Transverse colon (tissue), 3 donors: ENCODE data around the gene MTMR6.

Experiments used
- EP300 ChIP-seq: sonication (generic); formaldehyde crosslinking; IDR thresholded peaks from one replicate; pipeline ENCODE4 v1.6.1; 2017; ENCODE audit warnings: antibody characterized with exemption, low read depth
- POLR2A ChIP-seq: fragments of 450-650 bp; IDR thresholded peaks from one replicate; pipeline ENCODE4 v1.6.1; 2016; ENCODE audit warnings: antibody characterized with exemption, mild to moderate bottlenecking, moderate library complexity
- TF ChIP-seq, protein P1 (sequence below), 5 experiments: fragments of 200-600 bp in 3 of 5; fragments of 450-650 bp in 2 of 5; sonication (generic) in 3 of 5; IDR thresholded peaks; 1 replicate in 2 of 5; 2 replicates in 3 of 5; pipeline ENCODE4 v1.5.1; 2016 to 2017; ENCODE audit warnings: antibody characterized with exemption in 5 of 5, inconsistent platforms in 3 of 5, mild to moderate bottlenecking in 2 of 5, moderate library complexity in 1 of 5

- TF ChIP-seq EP300, result no peak
- TF ChIP-seq, protein P1, sequence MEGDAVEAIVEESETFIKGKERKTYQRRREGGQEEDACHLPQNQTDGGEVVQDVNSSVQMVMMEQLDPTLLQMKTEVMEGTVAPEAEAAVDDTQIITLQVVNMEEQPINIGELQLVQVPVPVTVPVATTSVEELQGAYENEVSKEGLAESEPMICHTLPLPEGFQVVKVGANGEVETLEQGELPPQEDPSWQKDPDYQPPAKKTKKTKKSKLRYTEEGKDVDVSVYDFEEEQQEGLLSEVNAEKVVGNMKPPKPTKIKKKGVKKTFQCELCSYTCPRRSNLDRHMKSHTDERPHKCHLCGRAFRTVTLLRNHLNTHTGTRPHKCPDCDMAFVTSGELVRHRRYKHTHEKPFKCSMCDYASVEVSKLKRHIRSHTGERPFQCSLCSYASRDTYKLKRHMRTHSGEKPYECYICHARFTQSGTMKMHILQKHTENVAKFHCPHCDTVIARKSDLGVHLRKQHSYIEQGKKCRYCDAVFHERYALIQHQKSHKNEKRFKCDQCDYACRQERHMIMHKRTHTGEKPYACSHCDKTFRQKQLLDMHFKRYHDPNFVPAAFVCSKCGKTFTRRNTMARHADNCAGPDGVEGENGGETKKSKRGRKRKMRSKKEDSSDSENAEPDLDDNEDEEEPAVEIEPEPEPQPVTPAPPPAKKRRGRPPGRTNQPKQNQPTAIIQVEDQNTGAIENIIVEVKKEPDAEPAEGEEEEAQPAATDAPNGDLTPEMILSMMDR (IDR thresholded peaks at IDR 0.05), result no peak
- TF ChIP-seq POLR2A, result no peak
Measured at GRCh38 chr13:25244123-25244522, 43.2 kb downstream of the MTMR6 start.
